Measurements from ENCODE around the gene ZNF816. TPM values are rescaled to one million over a fixed set of nuclear protein-coding genes. Genes with fewer than 3 reads are reported as not detected.

The ZNF816 gene
- total RNA-seq, result 10 to 100 TPM in 2 of 4 donors, 1 to 10 TPM in 2; 3.1 to 25.4 (median 11.9) TPM

- intact Hi-C loops (cut with DNase I; ENCODE audit: low total_unique reads), result no loop called here
- peak within 1 kb of the TSS; percentile 85 for H3K27ac ChIP-seq
- TF ChIP-seq POLR2A (IDR thresholded peaks at IDR 0.05) (peak; percentile 51 to 58), CTCF (IDR thresholded peaks at IDR 0.05) (no peak)
Measured at GRCh38 chr19:52962394-52963246, at the start of gene ZNF816. Gene ZNF816, minus strand, starts transcription at chr19:52962881. Its CDS starts 6,792 bp downstream, at chr19:52956089.

GRCh38 chr19:53012006-53012405, 49.3 kb upstream of the ZNF816 start:
- Histone ChIP-seq H3K27ac (no peak overlapping the region), H3K4me1 (no peaks in the 10 kb centered on the region)
- intact Hi-C loops (cut with DNase I; ENCODE audit: low total_unique reads), result no loop called here

More at GRCh38 chr19:52962394-52963246, at the start of gene ZNF816:
- Histone ChIP-seq H3K4me3 (peak within 1 kb of the TSS; percentile 48 to 58), H3K36me3 (no peaks in the 10 kb centered on the region), H3K4me1 (no peaks in the 10 kb centered on the region), H3K27me3 (no peaks in the 10 kb centered on the region), H3K9me3 (no peaks in the 10 kb centered on the region)
- DNase-seq, result peak; percentile 98 to 99

GRCh38 chr19:53010494-53010893, 47.8 kb upstream of the ZNF816 start:
- H3K27me3 ChIP-seq, result no peaks in the 10 kb centered on the region
- DNase-seq, result no peak
- no peak overlapping the region for H3K27ac ChIP-seq
- intact Hi-C loops (cut with DNase I; ENCODE audit: low total_unique reads), result no loop called here
- no peaks in the 10 kb centered on the region for H3K36me3 ChIP-seq
- H3K4me3 ChIP-seq, result no peak overlapping the region
- no peaks in the 10 kb centered on the region for H3K9me3 ChIP-seq
- TF ChIP-seq CTCF (IDR thresholded peaks at IDR 0.05), result no peak
- TF ChIP-seq POLR2A (IDR thresholded peaks at IDR 0.05), result no peak
- H3K4me1 ChIP-seq, result no peaks in the 10 kb centered on the region

More at GRCh38 chr19:53012006-53012405, 49.3 kb upstream of the ZNF816 start:
- no peak overlapping the region for H3K4me3 ChIP-seq
- no peaks in the 10 kb centered on the region for H3K36me3 ChIP-seq
- no peaks in the 10 kb centered on the region for H3K9me3 ChIP-seq
- no peaks in the 10 kb centered on the region for H3K27me3 ChIP-seq
- TF ChIP-seq CTCF (IDR thresholded peaks at IDR 0.05), result no peak
- no peak for TF ChIP-seq POLR2A (IDR thresholded peaks at IDR 0.05)
- DNase-seq, result no peak

- TF ChIP-seq POLR2A (IDR thresholded peaks at IDR 0.05), result no peak
- no peak for TF ChIP-seq CTCF (IDR thresholded peaks at IDR 0.05)
- no peak overlapping the region for H3K4me3 ChIP-seq
Measured at GRCh38 chr19:53008061-53008778, 45.5 kb upstream of the ZNF816 start.

GRCh38 chr19:53007606-53008005, 44.9 kb upstream of the ZNF816 start:
- no peak overlapping the region for H3K4me3 ChIP-seq
- intact Hi-C loops (cut with DNase I; ENCODE audit: low total_unique reads), result no loop called here
- DNase-seq, result no peak
- H3K27ac ChIP-seq, result no peak overlapping the region
- H3K9me3 ChIP-seq, result no peaks in the 10 kb centered on the region
- TF ChIP-seq POLR2A (IDR thresholded peaks at IDR 0.05) (no peak), CTCF (IDR thresholded peaks at IDR 0.05) (no peak)
- no peaks in the 10 kb centered on the region for H3K4me1 ChIP-seq
- no peaks in the 10 kb centered on the region for H3K36me3 ChIP-seq
- H3K27me3 ChIP-seq, result no peaks in the 10 kb centered on the region

More at GRCh38 chr19:53008061-53008778, 45.5 kb upstream of the ZNF816 start:
- Histone ChIP-seq H3K36me3 (no peaks in the 10 kb centered on the region), H3K27me3 (no peaks in the 10 kb centered on the region), H3K27ac (no peak overlapping the region), H3K4me1 (no peaks in the 10 kb centered on the region), H3K9me3 (no peaks in the 10 kb centered on the region)
- DNase-seq, result no peak
- intact Hi-C loops (cut with DNase I; ENCODE audit: low total_unique reads), result no loop called here
